Thoracic aorta (tissue), 2 donors: Measurements from ENCODE around the gene SIGLEC9. TPM values are rescaled to one million over a fixed set of nuclear protein-coding genes. Genes with fewer than 3 reads are reported as not detected.

Experiments
- ATAC-seq: fragments of 150-250 bp; one replicate; pipeline ENCODE4 v1.8.0; 2017; ENCODE audit warnings: low read depth; ENCODE audit not compliant: insufficient number of reproducible peaks, low FRiP score
- DNase-seq: peaks from one replicate; pipeline ENCODE4 v3.0.0-alpha.2; 2020; ENCODE audit warnings: low spot score
- H3K27ac ChIP-seq, 2 donors: fragments of 200-600 bp; sonication (generic); 1 replicate in 1 of 2; 2 replicates in 1 of 2; pipeline ENCODE4 v1.5.1; 2016; ENCODE audit warnings: mild to moderate bottlenecking in 2 of 2, moderate library complexity in 2 of 2
- H3K27me3 ChIP-seq: fragments of 200-600 bp; sonication (generic); replicated peaks from 2 replicates; pipeline ENCODE4 v1.6.0; 2016; ENCODE audit warnings: mild to moderate bottlenecking; ENCODE audit not compliant: insufficient read depth
- H3K36me3 ChIP-seq: fragments of 200-600 bp; sonication (generic); one replicate; pipeline ENCODE4 v1.5.1; 2016
- H3K4me1 ChIP-seq, 2 donors: fragments of 200-600 bp; sonication (generic); 1 replicate in 1 of 2; 2 replicates in 1 of 2; pipeline versions ENCODE4 v1.5.1 to v1.6.0; 2016; ENCODE audit warnings: low read depth in 2 of 2, mild to moderate bottlenecking in 1 of 2; ENCODE audit not compliant: control insufficient read depth in 1 of 2
- H3K4me3 ChIP-seq: fragments of 200-600 bp; sonication (generic); 2 replicates; pipeline ENCODE4 v1.5.1; 2016; ENCODE audit warnings: mild to moderate bottlenecking
- H3K9me3 ChIP-seq: fragments of 200-600 bp; sonication (generic); 2 replicates; pipeline ENCODE4 v1.5.1; 2016
- CTCF ChIP-seq: fragments of 200-600 bp; sonication (generic); IDR thresholded peaks from one replicate; pipeline ENCODE4 v1.5.1; 2019; ENCODE audit warnings: antibody characterized with exemption
- total RNA-seq, 2 donors: library from RNA; depleted of rRNA; stranded (reverse); fragments of >200 nt; gene quantifications; one replicate each; pipeline versions ENCODE4 v1.1.0 to v1.2.3, GENCODE V29; 2016

The SIGLEC9 gene
- total RNA-seq, 2 donors from 2014 or later = 13.1 to 15.2 TPM

GRCh38 chr19:51079481-51080110 lies 45.1 kb upstream of the SIGLEC9 start:
- ATAC-seq = no peak
- no peaks in the 10 kb centered on the region for H3K36me3 ChIP-seq
- no peaks in the 10 kb centered on the region for H3K27me3 ChIP-seq
- TF ChIP-seq CTCF = no peak
- no peak for DNase-seq
- no peaks in the 10 kb centered on the region for H3K4me1 ChIP-seq
- H3K27ac ChIP-seq = no peak overlapping the region
- no peak overlapping the region for H3K4me3 ChIP-seq
- H3K9me3 ChIP-seq = no peaks in the 10 kb centered on the region

GRCh38 chr19:51081476-51081875 lies 43.2 kb upstream of the SIGLEC9 start:
- H3K36me3 ChIP-seq = no peaks in the 10 kb centered on the region
- no peaks in the 10 kb centered on the region for H3K4me1 ChIP-seq
- H3K27me3 ChIP-seq = no peaks in the 10 kb centered on the region
- ATAC-seq (no peak), DNase-seq (no peak)
- H3K27ac ChIP-seq = no peak overlapping the region
- H3K4me3 ChIP-seq = no peak overlapping the region
- H3K9me3 ChIP-seq = no peaks in the 10 kb centered on the region
- TF ChIP-seq CTCF = no peak

- ATAC-seq = no peak
- no peak for DNase-seq
- no peak for TF ChIP-seq CTCF
- Histone ChIP-seq H3K27ac (no peak within 1 kb of the TSS), H3K4me3 (no peak within 1 kb of the TSS), H3K36me3 (no peaks in the 10 kb centered on the region), H3K9me3 (no peaks in the 10 kb centered on the region), H3K27me3 (no peaks in the 10 kb centered on the region), H3K4me1 (no peaks in the 10 kb centered on the region)
Measured at GRCh38 chr19:51082611-51083010, 42.1 kb upstream of the SIGLEC9 start, which contains the start of gene KLK14. KLK14 (minus strand) TSS chr19:51082887; CDS start chr19:51082614, 273 bp downstream.

GRCh38 chr19:51083181-51083580 lies 41.5 kb upstream of the SIGLEC9 start:
- no peak for TF ChIP-seq CTCF
- Histone ChIP-seq H3K27ac (no peak overlapping the region), H3K27me3 (no peaks in the 10 kb centered on the region), H3K4me3 (no peak overlapping the region), H3K4me1 (no peaks in the 10 kb centered on the region), H3K9me3 (no peaks in the 10 kb centered on the region), H3K36me3 (no peaks in the 10 kb centered on the region)
- no peak for ATAC-seq
- DNase-seq = no peak

- H3K4me1 ChIP-seq = no peaks in the 10 kb centered on the region
- no peak for ATAC-seq
- no peak for DNase-seq
- no peaks in the 10 kb centered on the region for H3K9me3 ChIP-seq
- H3K4me3 ChIP-seq = no peak overlapping the region
- no peaks in the 10 kb centered on the region for H3K27me3 ChIP-seq
- TF ChIP-seq CTCF = no peak
- no peak overlapping the region for H3K27ac ChIP-seq
- H3K36me3 ChIP-seq = no peaks in the 10 kb centered on the region
Measured at GRCh38 chr19:51083783-51084182, 40.9 kb upstream of the SIGLEC9 start.
